Measurements from ENCODE around the gene PANK2.

The PANK2 gene

DNA sequence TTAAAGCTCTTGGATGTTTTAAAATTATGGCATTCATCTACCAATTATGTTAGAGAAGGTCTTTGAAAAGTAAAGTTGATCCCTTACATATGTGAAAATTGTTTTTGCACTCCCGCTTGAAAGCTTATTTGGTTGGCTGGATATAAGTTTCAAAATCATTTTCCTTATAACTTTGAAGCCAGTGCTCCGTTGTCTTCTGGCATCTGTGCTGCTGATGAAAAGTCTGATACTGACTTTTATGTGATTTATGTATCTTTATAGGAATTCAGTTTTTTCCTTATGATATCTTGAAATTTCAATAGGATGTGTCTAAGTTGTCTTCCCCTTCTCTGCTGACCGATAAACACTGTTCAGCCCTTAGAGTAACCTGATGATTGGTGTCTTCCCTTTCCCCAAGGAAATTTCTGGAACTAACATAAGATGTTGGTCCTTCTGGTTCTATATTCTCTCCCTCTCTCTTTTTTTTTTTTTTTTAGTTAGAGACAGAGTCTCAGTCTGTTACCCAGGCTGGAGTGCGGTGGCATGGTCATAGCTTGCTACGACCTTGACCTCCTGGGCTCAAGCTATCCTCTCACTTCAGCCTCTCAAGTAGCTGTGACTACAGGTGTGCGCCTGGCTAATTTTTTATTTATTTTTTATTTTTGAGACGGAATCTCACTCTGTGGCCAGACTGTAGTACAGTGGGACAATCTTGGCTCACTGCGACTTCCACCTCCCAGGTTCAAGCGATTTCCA lies 12.7 kb downstream of the PANK2 start:
- no peak for DNase-seq (ENCODE audit: low read depth)

DNA sequence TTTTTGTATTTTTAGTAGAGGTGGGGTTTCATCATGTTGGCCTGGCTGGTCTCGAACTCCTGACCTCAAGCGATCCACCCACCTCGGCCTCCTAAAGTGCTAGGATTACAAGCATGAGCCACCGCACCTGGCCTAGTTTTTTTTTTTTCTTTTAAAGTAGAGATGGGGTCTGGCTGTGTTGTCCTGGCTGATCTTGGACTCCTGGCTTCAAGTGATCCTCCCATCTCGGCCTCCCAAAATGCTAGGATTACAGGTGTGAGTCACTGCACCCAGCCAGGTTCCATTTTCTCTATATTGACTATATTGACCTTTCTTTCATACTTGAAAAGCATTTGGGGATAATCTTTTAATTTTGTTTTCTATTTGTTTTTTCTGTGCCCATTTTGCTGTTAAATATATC lies 13.3 kb downstream of the PANK2 start:
- no peak for DNase-seq (ENCODE audit: low read depth)

- DNase-seq (ENCODE audit: low read depth): no peak
Measured at GRCh38 chr20:3904224-3904623, 15.0 kb downstream of the PANK2 start.

- no peak for DNase-seq (ENCODE audit: low read depth)
Measured at GRCh38 chr20:3904857-3905256, 15.7 kb downstream of the PANK2 start.

DNA sequence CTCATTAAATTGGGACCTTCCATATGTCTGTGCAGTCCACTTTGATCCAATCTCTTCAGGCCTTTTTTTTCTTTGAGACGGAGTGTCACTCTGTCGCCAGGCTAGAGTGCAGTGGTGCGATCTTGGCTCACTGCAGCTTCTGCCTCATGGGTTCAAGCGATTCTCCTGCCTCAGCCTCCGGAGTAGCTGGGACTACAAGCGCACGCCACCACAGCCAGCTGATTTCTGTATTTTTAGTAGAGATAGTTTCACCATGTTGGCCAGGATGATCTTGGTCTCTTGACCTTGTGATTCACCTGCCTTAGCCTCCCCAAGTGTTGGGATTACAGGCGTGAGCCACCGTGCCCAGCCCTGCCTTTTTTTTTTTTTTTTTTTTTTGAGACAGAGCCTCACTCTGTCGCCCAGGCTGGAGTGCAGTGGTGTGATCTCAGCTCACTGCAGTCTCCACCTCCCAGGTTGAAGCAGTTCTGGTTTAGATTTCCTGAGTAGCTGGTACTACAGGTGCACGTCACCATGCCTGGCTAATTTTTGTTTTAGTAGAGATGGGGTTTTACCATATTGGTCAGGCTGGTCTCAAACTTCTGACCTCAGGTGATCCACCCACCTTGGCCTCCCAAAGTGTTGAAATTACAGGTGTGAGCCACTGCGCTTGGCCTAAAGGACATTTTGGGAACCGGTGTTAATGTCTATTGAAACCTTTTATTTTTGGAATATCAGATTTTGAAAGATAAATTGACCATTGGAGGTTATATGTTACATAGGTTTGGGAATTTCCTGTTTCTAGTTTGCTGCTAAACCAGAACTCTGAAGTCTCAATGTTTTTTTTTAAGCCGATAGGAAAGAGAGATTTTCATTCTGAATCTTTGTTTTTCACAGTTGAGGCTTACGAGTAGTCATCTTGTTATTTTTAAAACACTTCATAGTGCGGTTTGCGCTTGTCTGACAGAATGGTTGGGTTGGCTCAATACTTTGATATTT lies 17.8 kb downstream of the PANK2 start:
- DNase-seq (ENCODE audit: low read depth): peak; percentile 20

DNA sequence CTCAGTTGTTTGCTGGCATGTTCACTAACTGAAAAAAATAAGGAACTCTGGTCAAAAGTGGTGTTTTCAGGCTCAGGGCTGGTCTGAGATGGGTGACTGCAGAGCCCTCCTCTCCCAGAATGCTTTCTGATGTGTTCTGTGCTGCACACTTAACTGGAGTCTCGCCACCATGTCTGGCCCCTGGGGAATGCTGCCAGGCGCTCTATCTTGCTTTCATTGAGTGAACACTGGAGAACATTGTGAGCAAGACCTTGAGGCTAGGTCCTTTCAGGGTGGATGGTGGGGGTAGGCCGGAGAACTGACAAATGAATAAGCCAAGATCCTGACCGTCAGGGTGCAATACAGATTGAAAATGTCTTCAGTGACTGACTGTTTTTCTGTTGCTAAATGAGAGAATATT lies 19.5 kb downstream of the PANK2 start:
- no peak for DNase-seq (ENCODE audit: low read depth)

GRCh38 chr20:3909952-3910366 lies 20.8 kb downstream of the PANK2 start:
- DNase-seq (ENCODE audit: low read depth): no peak

DNA sequence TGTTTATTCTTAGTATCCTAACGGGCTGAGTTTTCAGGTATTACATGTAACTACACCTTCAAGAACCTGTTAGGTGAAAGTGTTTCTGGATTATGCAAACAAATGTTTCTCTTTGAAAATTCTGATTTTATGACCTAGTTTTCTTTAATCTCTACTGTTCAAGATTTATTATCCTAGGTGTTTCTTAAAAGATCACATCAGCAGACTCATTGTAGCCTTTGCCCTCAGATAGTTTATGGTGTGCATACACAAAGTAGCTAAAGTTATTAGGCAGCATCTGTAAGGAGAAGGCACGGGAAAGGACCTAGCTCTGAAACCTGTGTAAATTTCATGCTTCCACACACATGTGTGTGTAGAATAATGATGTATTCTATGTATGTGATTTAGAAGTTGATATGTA lies 21.7 kb downstream of the PANK2 start:
- DNase-seq (ENCODE audit: low read depth): no peak

GRCh38 chr20:3911956-3912355 lies 22.8 kb downstream of the PANK2 start:
- DNase-seq (ENCODE audit: low read depth): no peak

DNA sequence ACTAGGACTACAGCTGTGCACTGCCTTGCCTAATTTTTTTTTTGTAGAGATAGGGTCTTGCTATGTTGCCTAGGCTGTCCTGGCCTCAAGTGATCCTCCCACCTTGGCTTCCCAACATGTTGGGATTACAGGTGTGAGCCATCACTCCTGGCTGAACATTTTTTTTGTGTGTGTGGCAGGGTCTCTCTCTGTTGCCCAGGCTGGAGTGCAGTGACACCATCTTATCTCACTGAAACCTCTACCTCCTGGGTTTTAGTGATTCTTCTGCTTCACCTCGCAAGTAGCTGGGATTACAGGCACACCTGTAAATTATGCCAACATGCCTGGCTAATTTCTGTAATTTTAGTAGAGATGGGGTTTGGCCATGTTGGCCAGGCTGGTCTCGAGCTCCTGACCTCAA lies 25.3 kb downstream of the PANK2 start:
- DNase-seq (ENCODE audit: low read depth): no peak

DNA sequence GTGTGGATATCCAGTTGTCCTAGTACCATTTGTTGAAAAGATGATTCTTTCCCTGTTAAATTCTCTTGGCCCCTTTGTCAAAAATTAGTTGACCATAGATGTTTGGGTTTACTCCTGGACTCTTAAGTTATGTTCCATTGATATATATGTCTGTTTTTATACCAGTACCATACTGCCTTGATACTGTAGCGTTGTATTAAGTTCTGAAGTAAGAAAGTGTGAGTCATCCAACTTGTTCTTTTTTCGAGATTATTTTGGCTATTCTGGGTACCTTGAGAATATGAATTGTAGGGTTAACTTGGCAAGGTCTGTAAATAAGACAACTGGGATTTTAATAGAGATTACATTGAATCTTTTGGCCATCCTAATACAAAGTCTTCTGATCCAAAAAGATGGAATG lies 26.5 kb downstream of the PANK2 start:
- DNase-seq (ENCODE audit: low read depth): no peak

DNA sequence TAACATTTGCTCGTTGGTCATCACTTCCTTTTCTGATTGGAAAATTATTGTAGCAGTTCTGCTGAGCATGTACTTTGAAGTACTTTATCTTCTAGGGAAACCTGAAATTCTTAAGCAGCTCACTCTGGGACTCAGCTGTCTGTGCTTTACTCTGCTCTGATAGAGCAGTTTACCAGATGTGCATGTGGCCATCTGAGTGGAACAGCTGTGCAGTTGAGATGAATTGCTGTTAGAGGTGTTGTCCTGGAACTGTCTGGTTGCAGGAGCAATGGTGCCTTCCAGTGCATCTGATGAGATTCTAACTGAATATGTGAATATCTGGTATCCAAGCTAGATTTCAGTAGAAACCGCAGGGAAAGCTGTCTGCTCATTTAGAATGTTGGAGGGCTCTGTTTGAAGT lies 27.2 kb downstream of the PANK2 start:
- DNase-seq (ENCODE audit: low read depth): no peak

DNA sequence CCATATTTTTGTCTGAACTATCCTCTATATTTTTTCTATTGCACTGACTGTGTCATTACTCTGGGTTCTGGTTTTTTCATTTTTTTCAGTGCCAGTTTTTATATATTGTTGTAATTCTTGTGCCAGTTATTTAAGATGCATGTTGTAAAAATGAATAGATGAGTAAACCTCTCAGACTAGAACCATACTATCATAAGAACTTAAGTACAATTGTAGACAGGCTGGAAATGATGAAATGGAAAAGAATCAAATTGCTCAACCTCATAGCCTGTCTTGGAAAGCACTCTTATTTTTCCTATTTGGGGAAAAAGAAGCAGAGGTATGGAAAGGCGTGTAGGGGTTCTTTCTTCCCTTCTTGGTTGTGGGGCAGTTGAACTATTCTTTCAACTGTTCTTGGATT lies 30.2 kb downstream of the PANK2 start:
- no peak for DNase-seq (ENCODE audit: low read depth)

DNA sequence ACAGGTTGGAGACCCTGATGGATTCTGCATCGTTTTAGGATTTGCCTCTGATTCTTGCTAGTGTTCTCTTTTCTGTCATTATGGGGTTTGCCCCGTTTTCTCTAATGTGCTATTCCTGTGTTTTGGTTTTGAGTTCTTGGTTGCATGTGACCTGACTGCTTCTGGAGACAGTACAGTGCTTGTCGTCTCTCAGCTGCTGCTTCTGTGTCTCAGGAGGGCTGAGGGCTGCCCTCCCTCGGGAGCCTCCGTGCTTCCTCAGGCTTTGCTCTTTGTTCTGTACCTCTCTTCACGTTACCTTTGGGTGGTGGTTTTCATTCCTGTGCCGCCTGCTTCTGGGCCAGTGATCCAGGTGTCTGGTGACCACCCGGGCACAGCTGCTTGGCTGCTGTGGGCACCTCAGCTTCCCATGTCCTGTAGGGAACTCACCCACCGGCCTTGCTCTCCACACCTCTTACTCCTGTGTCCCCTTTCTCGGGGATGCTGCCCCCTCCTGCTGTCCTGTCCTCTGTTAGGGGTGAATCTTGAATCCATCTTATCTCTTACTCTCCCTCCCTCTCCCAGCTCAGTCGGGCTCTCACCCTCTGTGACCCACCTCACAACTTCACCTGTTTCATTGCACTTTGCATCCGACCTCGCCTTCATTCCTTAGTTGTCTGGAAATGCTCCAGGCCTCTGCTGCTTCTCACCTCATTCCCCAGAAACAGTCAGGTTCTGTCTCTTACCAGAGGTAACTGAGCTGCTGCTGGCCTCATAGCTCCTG lies 33.2 kb downstream of the PANK2 start:
- no peak for DNase-seq (ENCODE audit: low read depth)

GRCh38 chr20:3922983-3923339 lies 33.8 kb downstream of the PANK2 start:
- DNase-seq (ENCODE audit: low read depth): no peak

GRCh38 chr20:3923818-3924217 lies 34.6 kb downstream of the PANK2 start:
- DNase-seq (ENCODE audit: low read depth): no peak

DNA sequence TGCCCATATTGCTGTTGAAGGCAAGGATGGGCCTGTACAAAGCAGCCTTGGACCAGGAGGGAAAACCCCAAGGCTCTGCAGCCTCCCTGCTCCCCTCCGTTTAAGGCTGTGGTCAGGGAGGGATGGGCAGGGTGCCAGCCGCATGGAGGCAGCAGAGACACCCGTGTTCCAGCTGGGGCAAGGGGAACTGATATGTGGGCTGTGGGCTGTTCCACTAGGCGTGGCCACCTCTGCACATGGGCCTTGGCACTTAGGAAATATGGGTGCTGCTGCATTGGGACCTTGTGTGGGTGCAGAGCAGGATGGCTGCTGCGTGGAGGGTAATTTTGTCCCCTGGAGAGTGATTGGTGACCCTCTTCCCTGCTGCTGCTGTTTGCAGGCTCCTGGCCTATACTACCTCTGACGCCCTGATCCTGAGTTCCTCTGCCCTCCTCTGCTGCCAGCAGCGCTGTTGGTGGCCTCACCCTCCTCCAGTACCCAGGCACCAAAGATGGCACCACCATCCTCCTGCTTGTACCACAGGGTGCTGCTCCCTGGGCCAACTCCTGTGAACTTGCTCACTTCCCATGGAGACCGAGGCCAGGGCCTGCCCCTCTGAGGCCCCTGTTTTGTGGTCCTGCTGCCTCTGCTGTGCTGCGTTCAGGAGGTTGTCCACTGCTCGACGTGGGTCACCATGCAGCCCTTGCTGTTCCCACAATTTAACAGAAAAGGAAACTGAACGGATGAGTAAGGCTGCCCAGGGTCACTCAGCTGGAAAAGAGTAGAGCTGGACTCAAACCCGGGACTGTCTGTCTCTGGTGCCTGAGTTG lies 35.3 kb downstream of the PANK2 start:
- no peak for DNase-seq (ENCODE audit: low read depth)

GRCh38 chr20:3925113-3925695 lies 36.0 kb downstream of the PANK2 start:
- DNase-seq (ENCODE audit: low read depth): no peak

DNA sequence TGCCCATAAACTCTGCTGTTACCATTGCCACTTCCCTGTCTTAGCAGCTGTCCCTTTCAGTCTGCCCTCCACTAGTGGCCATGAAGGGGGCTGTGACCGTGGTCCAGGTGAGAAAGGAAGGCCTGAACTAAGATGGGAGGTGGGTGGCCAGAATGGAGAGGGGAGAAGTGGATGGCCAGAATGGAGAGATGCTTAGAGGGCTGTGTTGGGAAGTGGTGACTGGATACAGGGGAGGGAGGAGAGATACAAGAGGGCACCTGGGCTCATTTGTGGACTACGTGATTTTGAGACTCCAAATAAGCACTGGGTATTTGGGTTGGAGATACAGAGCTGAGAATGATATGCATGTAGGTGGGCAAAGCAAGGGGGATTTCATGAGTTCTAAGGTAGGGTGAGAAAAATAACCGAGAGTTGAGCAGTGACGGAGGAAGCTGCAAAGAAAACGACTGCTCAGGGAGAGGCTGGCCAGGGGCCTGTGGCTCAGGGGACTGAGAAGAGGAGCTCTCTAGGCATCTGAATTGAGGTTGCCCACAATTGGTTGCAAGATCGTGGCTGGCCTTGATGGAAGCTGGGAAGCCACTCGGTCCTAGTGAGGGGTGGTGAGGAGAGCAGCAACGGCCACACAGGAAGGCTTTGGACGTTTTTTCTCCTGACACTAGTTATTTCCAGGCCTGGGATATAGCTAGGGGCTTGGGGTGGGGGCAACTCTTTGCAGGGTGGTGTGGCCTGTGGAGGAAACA lies 36.9 kb downstream of the PANK2 start:
- DNase-seq (ENCODE audit: low read depth): no peak

- DNase-seq (ENCODE audit: low read depth): no peak
Measured at GRCh38 chr20:3927486-3928291, 38.5 kb downstream of the PANK2 start.

Data from activated T-cell treated with anti-CD3 and anti-CD28 coated beads for 24 hours (primary cell).